HUES48 (cell line): ENCODE measurements around the gene FAT4.

Source experiments
- H3K27ac ChIP-seq: one replicate; pipeline ENCODE4 v1.7.0; 2013; ENCODE audit warnings: low read depth, low read length, inconsistent platforms
- H3K27me3 ChIP-seq: 2 replicates; pipeline ENCODE4 v1.6.1; 2013; ENCODE audit warnings: mild to moderate bottlenecking, low read length; ENCODE audit not compliant: control insufficient read depth, insufficient read depth
- H3K36me3 ChIP-seq: 2 replicates; pipeline ENCODE4 v1.6.1; 2013; ENCODE audit warnings: low read length; ENCODE audit not compliant: control insufficient read depth, insufficient read depth
- H3K4me1 ChIP-seq: 2 replicates; pipeline ENCODE4 v1.6.1; 2013; ENCODE audit warnings: mild to moderate bottlenecking, low read length; ENCODE audit not compliant: control insufficient read depth, insufficient read depth
- H3K4me3 ChIP-seq: 2 replicates; pipeline ENCODE4 v1.5.1; 2013; ENCODE audit warnings: mild to moderate bottlenecking, low read depth, low read length
- H3K9ac ChIP-seq: 2 replicates; pipeline ENCODE4 v1.6.1; 2013; ENCODE audit warnings: mild to moderate bottlenecking, low read depth, low read length, moderate library complexity
- H3K9me3 ChIP-seq: 2 replicates; pipeline ENCODE4 v1.6.1; 2013; ENCODE audit warnings: low read length; ENCODE audit not compliant: control insufficient read depth, insufficient read depth

Gene FAT4, protein sequence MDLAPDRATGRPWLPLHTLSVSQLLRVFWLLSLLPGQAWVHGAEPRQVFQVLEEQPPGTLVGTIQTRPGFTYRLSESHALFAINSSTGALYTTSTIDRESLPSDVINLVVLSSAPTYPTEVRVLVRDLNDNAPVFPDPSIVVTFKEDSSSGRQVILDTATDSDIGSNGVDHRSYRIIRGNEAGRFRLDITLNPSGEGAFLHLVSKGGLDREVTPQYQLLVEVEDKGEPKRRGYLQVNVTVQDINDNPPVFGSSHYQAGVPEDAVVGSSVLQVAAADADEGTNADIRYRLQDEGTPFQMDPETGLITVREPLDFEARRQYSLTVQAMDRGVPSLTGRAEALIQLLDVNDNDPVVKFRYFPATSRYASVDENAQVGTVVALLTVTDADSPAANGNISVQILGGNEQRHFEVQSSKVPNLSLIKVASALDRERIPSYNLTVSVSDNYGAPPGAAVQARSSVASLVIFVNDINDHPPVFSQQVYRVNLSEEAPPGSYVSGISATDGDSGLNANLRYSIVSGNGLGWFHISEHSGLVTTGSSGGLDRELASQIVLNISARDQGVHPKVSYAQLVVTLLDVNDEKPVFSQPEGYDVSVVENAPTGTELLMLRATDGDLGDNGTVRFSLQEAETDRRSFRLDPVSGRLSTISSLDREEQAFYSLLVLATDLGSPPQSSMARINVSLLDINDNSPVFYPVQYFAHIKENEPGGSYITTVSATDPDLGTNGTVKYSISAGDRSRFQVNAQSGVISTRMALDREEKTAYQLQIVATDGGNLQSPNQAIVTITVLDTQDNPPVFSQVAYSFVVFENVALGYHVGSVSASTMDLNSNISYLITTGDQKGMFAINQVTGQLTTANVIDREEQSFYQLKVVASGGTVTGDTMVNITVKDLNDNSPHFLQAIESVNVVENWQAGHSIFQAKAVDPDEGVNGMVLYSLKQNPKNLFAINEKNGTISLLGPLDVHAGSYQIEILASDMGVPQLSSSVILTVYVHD (N-terminal part only)

DNA sequence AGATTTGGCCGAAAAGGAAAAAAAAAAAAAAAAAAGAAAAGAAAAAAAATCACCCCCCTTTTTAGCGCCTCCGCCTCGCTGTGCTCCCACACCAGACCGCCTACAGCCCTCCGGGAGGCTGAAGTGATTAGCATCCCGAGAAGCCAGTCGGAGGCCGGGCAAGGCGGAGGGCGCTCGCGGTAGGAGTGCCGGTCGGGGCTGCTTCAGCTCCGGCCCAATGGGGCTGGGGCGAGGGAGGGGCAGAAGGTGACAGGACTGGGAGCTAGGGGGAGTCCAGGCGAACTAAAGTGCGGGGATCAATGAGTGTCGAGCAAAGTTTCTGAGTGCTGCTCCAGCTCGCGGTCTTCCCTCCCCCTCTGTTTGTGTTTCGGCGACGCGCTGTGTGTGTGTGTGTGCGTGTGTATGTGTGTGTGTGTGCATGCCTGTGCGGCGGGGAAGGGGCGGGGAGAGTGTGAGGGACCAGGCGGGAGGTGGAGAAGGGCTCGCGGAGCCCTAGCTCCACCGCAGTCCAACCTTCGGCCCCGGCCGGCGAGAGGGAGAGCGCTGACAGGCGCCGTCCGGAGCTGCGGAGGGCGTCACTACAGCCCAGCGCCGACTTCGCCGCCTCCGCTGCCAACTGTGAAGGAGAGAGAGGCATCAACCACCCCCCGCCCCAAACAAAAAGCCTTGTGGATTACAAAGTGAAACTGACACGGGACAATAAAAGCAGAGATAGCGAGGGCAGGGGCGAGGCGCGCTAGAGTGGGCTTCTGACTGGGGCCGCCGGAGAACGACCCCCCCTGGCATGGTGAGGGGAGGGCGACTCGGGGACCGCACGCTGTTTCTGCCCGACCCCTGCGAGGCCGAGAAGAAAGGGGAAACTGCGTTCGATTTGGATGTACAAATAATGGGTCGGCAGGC is at the start of gene FAT4:
FAT4 (plus strand) TSS at position 280 of the 900 bp plus-strand sequence. CDS start 1,457 bp downstream, outside the sequence.
- peak within 1 kb of the TSS; percentile 77 for H3K27ac ChIP-seq
- H3K4me3 ChIP-seq = peak within 1 kb of the TSS; percentile 92
- peaks cover 17% of the 10 kb centered on the region for H3K4me1 ChIP-seq

DNA sequence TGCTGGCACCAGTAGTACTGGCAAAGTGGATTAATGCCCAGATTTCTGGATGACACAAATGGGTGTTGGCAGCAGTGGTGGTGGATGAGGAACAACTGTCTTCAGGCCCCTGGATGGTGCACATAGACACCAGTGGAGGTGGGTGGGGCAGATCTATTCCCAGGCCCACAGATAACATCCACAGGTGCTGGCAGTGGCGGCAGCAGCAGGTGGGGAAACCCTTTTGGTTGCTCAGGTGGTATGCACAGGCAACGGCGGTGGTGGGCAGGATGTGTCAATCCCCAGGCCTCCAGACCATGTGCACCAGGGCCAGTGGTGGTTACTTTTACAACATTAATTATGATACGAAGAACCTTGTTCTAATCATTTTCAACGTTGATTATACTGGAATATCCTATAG is 48.9 kb upstream of the FAT4 start:
- no peaks in the 10 kb centered on the region for H3K27me3 ChIP-seq
- H3K9me3 ChIP-seq = no peaks in the 10 kb centered on the region
- H3K4me1 ChIP-seq = peaks cover 30% of the 10 kb centered on the region
- H3K36me3 ChIP-seq = no peaks in the 10 kb centered on the region
- H3K27ac ChIP-seq = no peak overlapping the region
- no peak overlapping the region for H3K4me3 ChIP-seq
- H3K9ac ChIP-seq = no peak overlapping the region

More for the DNA sequence above, at the start of gene FAT4:
- Histone ChIP-seq H3K9me3 (no peaks in the 10 kb centered on the region), H3K9ac (peak within 1 kb of the TSS; percentile 15; the same call in 1 of the 2 replicates), H3K27me3 (peaks cover 31% of the 10 kb centered on the region), H3K36me3 (no peaks in the 10 kb centered on the region)

DNA sequence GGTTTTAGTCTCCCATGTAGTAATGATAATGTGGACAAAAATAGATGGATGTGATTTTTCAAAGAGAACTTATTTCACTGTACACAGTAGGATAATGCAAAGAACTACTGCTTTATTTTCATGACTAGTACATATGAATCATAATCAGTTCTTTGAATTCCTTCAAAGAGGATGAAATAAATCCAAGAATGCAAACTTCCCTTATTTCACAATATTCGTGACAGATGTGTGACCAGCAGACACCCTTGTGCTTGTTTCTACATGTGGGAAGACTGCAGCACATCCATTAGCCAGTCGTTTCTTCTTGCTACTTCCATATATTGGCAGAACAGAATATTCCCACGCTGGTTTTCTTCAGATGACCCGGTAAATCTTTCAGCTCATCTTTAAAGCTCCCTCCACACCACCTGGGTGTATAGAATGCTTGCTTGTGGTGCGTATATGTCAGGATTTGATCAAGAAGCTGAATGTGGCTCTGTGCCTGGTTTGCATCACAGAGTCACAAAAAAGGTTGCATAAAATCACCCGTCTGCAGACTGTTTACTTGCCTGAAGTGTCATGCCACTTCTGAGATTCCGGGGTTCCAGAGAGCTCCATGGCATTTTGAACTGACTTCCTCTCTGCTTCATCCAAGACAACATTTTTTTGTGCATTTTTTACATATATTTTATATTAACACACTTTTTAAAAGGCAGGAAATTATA is 47.7 kb upstream of the FAT4 start:
- H3K4me3 ChIP-seq = no peak overlapping the region
- H3K9ac ChIP-seq = no peak overlapping the region
- H3K9me3 ChIP-seq = no peaks in the 10 kb centered on the region
- no peaks in the 10 kb centered on the region for H3K27me3 ChIP-seq
- no peaks in the 10 kb centered on the region for H3K36me3 ChIP-seq
- no peak overlapping the region for H3K27ac ChIP-seq
- peaks cover 29% of the 10 kb centered on the region for H3K4me1 ChIP-seq

DNA sequence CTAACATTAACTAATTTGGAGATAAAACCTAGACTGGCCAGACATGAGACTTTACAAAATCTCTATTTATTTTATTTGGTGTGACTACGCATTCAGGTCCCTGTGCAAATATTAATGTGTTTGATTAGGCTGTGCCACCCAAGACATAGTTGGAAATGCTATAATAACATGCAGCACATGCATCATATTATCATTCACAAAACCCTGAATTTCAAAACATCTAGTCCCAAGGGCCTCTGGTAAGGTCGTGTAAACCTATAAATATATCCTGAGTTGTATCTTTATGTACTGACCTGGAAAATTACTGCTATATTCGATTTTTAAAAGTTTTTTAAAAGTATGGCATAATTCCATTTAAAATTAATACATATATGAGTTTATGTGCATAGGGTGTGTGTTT is 47.1 kb upstream of the FAT4 start:
- H3K36me3 ChIP-seq = no peaks in the 10 kb centered on the region
- H3K9me3 ChIP-seq = no peaks in the 10 kb centered on the region
- H3K4me3 ChIP-seq = no peak overlapping the region
- peak overlapping the region; percentile 92 for H3K27ac ChIP-seq
- peaks cover 24% of the 10 kb centered on the region for H3K4me1 ChIP-seq
- no peak overlapping the region for H3K9ac ChIP-seq
- no peaks in the 10 kb centered on the region for H3K27me3 ChIP-seq

DNA sequence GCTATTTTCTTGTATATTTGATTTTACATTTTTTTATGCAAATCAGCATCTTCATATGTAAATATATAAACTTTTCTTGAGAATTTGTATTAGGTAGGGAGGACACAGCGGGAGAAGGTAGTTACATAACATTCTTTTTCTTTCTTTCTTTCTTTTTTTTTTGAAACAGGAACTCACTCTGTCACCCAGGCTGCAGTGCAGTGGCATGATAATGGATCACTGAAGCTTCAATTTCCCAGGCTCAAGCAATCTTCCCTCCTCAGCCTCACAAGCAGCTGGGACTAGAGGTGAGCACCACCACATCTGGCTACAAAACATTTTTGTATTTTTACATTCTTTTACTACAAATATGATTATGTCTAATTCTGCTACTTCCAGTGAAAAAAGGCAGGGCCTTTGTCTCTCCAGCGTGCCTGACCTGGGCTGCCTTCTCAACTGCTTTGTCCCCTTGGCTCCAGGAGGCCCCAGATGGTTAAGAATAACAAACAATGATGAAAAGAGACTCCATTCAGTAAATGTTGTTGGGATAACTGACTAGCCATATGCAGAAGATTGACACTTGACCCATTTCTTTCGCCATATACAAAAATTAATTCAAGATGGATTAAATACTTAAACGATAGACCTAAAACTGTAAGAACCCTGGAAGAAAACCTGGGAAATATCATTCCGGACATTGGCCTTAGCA is 46.5 kb upstream of the FAT4 start:
- no peaks in the 10 kb centered on the region for H3K27me3 ChIP-seq
- H3K9ac ChIP-seq = 0 out of 2 replicates have a peak overlapping the region, but pooled peaks have one; percentile 37
- H3K27ac ChIP-seq = peak overlapping the region; percentile 92
- H3K4me1 ChIP-seq = peaks cover 24% of the 10 kb centered on the region
- no peaks in the 10 kb centered on the region for H3K36me3 ChIP-seq
- H3K4me3 ChIP-seq = peak overlapping the region; percentile 34; the same call in 1 of the 2 replicates
- no peaks in the 10 kb centered on the region for H3K9me3 ChIP-seq

DNA sequence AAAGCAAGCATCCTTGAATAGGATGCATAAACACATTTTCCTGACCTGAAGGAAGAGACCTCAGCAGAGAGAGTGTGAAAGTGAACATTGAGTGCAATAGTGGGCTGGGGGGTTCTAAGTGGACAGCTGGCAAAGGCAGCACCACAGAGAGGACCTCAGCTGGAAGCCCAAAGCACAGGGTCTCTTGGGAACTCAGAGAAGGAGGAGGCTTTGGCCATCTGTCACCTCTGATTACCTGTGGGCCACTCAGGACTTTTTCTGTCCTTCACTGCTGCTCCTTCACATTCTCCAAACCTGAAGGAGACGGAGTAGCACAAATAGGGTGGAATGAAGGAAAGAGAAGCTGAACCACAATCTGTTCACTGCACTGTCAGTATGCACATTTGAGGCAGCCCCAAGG is 37.9 kb upstream of the FAT4 start:
- Histone ChIP-seq H3K9ac (no peak overlapping the region), H3K36me3 (no peaks in the 10 kb centered on the region), H3K27me3 (no peaks in the 10 kb centered on the region), H3K4me3 (no peak overlapping the region), H3K27ac (no peak overlapping the region), H3K4me1 (no peaks in the 10 kb centered on the region), H3K9me3 (0 out of 2 replicates have a peak, but pooled peaks cover 2% of the 10 kb centered on the region)

DNA sequence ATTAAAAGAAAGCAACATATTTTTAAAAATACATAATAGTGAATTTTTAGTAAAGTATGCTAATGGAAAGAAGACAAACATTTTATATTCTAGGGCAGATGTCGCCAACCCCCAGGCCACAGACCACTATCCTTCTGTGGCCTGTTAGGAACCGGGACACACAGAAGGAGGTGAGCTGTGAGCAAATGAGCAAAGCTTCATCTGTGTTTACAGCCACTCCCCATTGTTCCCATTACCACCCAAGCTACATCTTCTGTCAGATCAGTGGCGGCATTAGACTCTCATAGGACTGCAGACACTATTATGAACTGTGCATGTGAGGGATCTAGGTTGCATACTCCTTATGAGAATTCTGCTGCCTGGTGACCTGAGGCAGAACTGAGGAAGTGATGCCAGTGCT is 37.0 kb upstream of the FAT4 start:
- 0 out of 2 replicates have a peak, but pooled peaks cover 2% of the 10 kb centered on the region for H3K9me3 ChIP-seq
- H3K4me3 ChIP-seq = no peak overlapping the region
- H3K4me1 ChIP-seq = peaks cover under 1% of the 10 kb centered on the region; the same call in 1 of the 2 replicates
- H3K36me3 ChIP-seq = no peaks in the 10 kb centered on the region
- H3K27ac ChIP-seq = no peak overlapping the region
- H3K27me3 ChIP-seq = no peaks in the 10 kb centered on the region
- no peak overlapping the region for H3K9ac ChIP-seq

DNA sequence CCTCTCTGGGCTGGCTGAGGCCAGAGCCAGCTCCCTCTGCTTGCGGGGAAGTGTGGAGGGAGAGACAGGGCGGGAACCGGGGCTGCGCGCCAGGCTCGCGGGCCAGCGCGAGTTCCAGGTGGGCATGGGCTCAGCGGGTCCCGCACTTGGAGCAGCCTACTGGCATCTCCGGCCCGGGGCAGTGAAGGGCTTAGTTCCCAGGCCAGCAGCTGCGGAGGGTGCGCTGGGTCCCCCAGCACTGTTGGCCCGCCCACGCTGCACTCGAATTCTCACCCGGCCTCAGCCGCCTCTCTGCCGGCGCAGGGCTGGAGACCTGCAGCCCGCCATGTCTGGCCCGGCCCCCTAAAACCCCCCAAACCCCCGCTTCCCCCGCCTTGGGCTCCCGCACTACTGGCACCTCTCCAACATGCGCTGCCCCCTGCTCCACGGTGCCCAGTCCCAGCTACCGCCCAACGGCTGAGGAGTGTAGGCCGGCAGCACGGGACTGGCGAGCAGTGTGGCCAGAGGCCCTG is 33.8 kb upstream of the FAT4 start:
- Histone ChIP-seq H3K36me3 (no peaks in the 10 kb centered on the region), H3K9ac (no peak overlapping the region), H3K4me3 (no peak overlapping the region), H3K4me1 (peaks cover 8% of the 10 kb centered on the region), H3K27ac (no peak overlapping the region), H3K9me3 (0 out of 2 replicates have a peak, but pooled peaks cover 2% of the 10 kb centered on the region), H3K27me3 (no peaks in the 10 kb centered on the region)

DNA sequence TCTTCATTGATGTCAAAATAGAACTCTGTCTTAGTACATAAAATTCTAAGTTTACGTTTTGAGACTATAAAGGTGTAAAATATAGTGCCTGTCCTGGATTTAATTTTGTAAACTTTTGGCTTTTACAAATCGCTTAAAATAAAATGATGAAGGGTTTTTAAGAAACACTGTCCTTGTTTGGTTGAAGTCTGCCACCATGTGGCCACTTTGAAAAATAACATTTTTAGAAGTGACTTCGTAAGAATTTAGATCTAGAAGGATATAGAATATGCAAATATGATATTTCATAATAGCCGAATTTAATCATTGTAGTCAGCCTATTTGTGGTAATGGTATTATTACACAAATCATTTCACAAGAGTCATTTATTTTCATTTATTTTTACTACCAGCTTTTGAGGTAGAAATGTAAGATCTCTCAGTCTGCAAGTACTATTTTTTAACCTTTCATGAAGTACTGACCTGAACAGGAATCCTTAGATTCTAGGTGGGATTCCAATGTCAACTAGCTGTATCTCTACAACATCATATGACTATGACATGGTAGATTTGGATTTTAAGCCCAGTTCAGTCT is 31.0 kb upstream of the FAT4 start:
- no peak overlapping the region for H3K4me3 ChIP-seq
- H3K27ac ChIP-seq = no peak overlapping the region
- H3K27me3 ChIP-seq = no peaks in the 10 kb centered on the region
- H3K4me1 ChIP-seq = peaks cover 8% of the 10 kb centered on the region
- no peak overlapping the region for H3K9ac ChIP-seq
- H3K9me3 ChIP-seq = 0 out of 2 replicates have a peak, but pooled peaks cover 2% of the 10 kb centered on the region
- H3K36me3 ChIP-seq = no peaks in the 10 kb centered on the region
